HEK293 (cell line): ENCODE data around the gene NAV2.

ENCODE experiments used
- CTCF ChIA-PET: fragments of 350-600 bp; formaldehyde crosslinking; extraction: SDS; loops from one replicate; lab custom pipeline; 2021; ENCODE audit warnings: antibody characterized with exemption; lab: Yijun Ruan, JAX
- POLR2A ChIA-PET: fragments of 300-600 bp; formaldehyde crosslinking; extraction: SDS; loops from one replicate; lab custom pipeline; 2020; ENCODE audit warnings: antibody characterized with exemption, inconsistent platforms; lab: Yijun Ruan, JAX
- H3K27ac ChIP-seq: fragments of 200-500 bp; sonication (Bioruptor generic); 2 replicates; pipeline ENCODE4 v1.5.1; 2014; ENCODE audit warnings: low read depth, low read length, control low read depth, inconsistent platforms; ENCODE audit errors: extremely low read depth
- H3K36me3 ChIP-seq, 2 experiments: fragments of 200-500 bp in 1 of 2; sonication (Bioruptor generic) in 1 of 2; 1 replicate in 1 of 2; 2 replicates in 1 of 2; pipeline ENCODE4 v1.5.1; 2014 to 2017; ENCODE audit warnings: inconsistent platforms in 2 of 2, low read length in 2 of 2; ENCODE audit not compliant: control insufficient read depth in 2 of 2, insufficient read depth in 1 of 2
- H3K4me1 ChIP-seq: fragments of 200-500 bp; sonication (Bioruptor generic); 2 replicates; pipeline ENCODE4 v1.5.1; 2014; ENCODE audit warnings: mild to moderate bottlenecking, low read length, inconsistent platforms; ENCODE audit not compliant: control insufficient read depth, insufficient read depth
- H3K4me3 ChIP-seq: 2 replicates; pipeline ENCODE4 v1.5.1; 2011; ENCODE audit warnings: low read depth, mild to moderate bottlenecking, control low read depth, low read length, moderate library complexity
- H3K9me3 ChIP-seq: fragments of 200-500 bp; sonication (Bioruptor generic); 2 replicates; pipeline ENCODE4 v1.5.1; 2014; ENCODE audit warnings: low read depth, low read length, inconsistent platforms; ENCODE audit not compliant: control insufficient read depth, insufficient read depth
- GLI4 ChIP-seq: fragments of 450-650 bp; formaldehyde crosslinking; IDR thresholded peaks from 2 replicates; pipeline ENCODE4 v1.5.1; 2016; ENCODE audit warnings: missing biosample characterization, missing genetic modification characterization
- OVOL3 ChIP-seq: fragments of 450-650 bp; formaldehyde crosslinking; IDR thresholded peaks from 2 replicates; pipeline ENCODE4 v1.5.1; 2016; ENCODE audit warnings: missing biosample characterization, missing genetic modification characterization
- PRDM1 ChIP-seq: fragments of 450-650 bp; formaldehyde crosslinking; IDR thresholded peaks from 2 replicates; pipeline ENCODE4; 2016; ENCODE audit warnings: missing biosample characterization, missing genetic modification characterization
- RBAK ChIP-seq: fragments of 450-650 bp; formaldehyde crosslinking; IDR thresholded peaks from 2 replicates; pipeline ENCODE4 v1.5.1; 2016; ENCODE audit warnings: missing biosample characterization, missing genetic modification characterization
- ZBTB7A ChIP-seq: fragments of 450-650 bp; formaldehyde crosslinking; IDR thresholded peaks from 2 replicates; pipeline ENCODE4 v1.5.1; 2016; ENCODE audit warnings: low read depth, missing biosample characterization, missing genetic modification characterization
- ZFP3 ChIP-seq: fragments of 450-650 bp; formaldehyde crosslinking; IDR thresholded peaks from 2 replicates; pipeline ENCODE4 v1.5.1; 2016; ENCODE audit warnings: low read depth, missing biosample characterization, missing genetic modification characterization
- ZFP69B ChIP-seq: fragments of 450-650 bp; formaldehyde crosslinking; IDR thresholded peaks from 2 replicates; pipeline ENCODE4 v1.5.1; 2016; ENCODE audit warnings: missing biosample characterization, missing genetic modification characterization
- ZNF140 ChIP-seq: fragments of 450-650 bp; formaldehyde crosslinking; IDR thresholded peaks from 2 replicates; pipeline ENCODE4 v1.5.1; 2016; ENCODE audit warnings: missing biosample characterization, missing genetic modification characterization
- ZNF174 ChIP-seq: fragments of 450-650 bp; formaldehyde crosslinking; IDR thresholded peaks from 2 replicates; pipeline ENCODE4 v1.5.0; 2017; ENCODE audit warnings: missing biosample characterization, mild to moderate bottlenecking, missing genetic modification characterization
- ZNF335 ChIP-seq: fragments of 450-650 bp; formaldehyde crosslinking; conservative IDR thresholded peaks from 2 replicates; pipeline ENCODE4 v1.5.1; 2016; ENCODE audit warnings: missing biosample characterization, missing genetic modification characterization
- ZNF416 ChIP-seq: fragments of 450-650 bp; formaldehyde crosslinking; IDR thresholded peaks from 2 replicates; pipeline ENCODE4 v1.5.1; 2016; ENCODE audit warnings: missing biosample characterization, missing genetic modification characterization
- ZNF510 ChIP-seq: fragments of 450-650 bp; formaldehyde crosslinking; IDR thresholded peaks from 2 replicates; pipeline ENCODE4 v1.5.1; 2018; ENCODE audit warnings: mild to moderate bottlenecking, missing genetic modification characterization, missing biosample characterization; ENCODE audit not compliant: insufficient replicate concordance
- ZNF518A ChIP-seq: fragments of 450-650 bp; formaldehyde crosslinking; conservative IDR thresholded peaks from 2 replicates; pipeline ENCODE4 v1.5.1; 2016; ENCODE audit warnings: low read depth, missing biosample characterization, missing genetic modification characterization
- ZNF549 ChIP-seq: fragments of 450-650 bp; IDR thresholded peaks from 2 replicates; pipeline ENCODE4 v1.5.1; 2018; ENCODE audit warnings: missing biosample characterization, missing genetic modification characterization, mild to moderate bottlenecking, inconsistent platforms, moderate library complexity
- ZNF571 ChIP-seq: fragments of 450-650 bp; formaldehyde crosslinking; IDR thresholded peaks from 2 replicates; pipeline ENCODE4 v1.5.0; 2017; ENCODE audit warnings: missing biosample characterization, missing genetic modification characterization
- ZNF747 ChIP-seq: fragments of 450-650 bp; formaldehyde crosslinking; IDR thresholded peaks from 2 replicates; pipeline ENCODE4 v1.5.1; 2016; ENCODE audit warnings: missing biosample characterization, missing genetic modification characterization
- ZNF776 ChIP-seq: fragments of 450-650 bp; formaldehyde crosslinking; IDR thresholded peaks from 2 replicates; pipeline ENCODE4 v1.5.0; 2017; ENCODE audit warnings: missing biosample characterization, missing genetic modification characterization, borderline replicate concordance
- ZNF777 ChIP-seq: fragments of 450-650 bp; formaldehyde crosslinking; IDR thresholded peaks from 2 replicates; pipeline ENCODE4 v1.5.1; 2017; ENCODE audit warnings: missing biosample characterization, missing genetic modification characterization, borderline replicate concordance
- ZNF792 ChIP-seq: fragments of 450-650 bp; formaldehyde crosslinking; IDR thresholded peaks from 2 replicates; pipeline ENCODE4 v1.5.1; 2016; ENCODE audit warnings: missing biosample characterization, missing genetic modification characterization
- ZNF843 ChIP-seq: fragments of 450-650 bp; formaldehyde crosslinking; IDR thresholded peaks from 2 replicates; pipeline ENCODE4 v1.5.1; 2016; ENCODE audit warnings: missing biosample characterization, missing genetic modification characterization
- ZXDB ChIP-seq: fragments of 450-650 bp; formaldehyde crosslinking; IDR thresholded peaks from 2 replicates; pipeline ENCODE4 v1.5.1; 2016; ENCODE audit warnings: missing biosample characterization, missing genetic modification characterization
- TF ChIP-seq, protein P1 (sequence below): fragments of 450-650 bp; formaldehyde crosslinking; IDR thresholded peaks from 2 replicates; pipeline ENCODE4 v1.5.1; 2016; ENCODE audit warnings: missing biosample characterization, missing genetic modification characterization
- TF ChIP-seq, protein P2 (sequence below): fragments of 450-650 bp; formaldehyde crosslinking; IDR thresholded peaks from 2 replicates; pipeline ENCODE4 v1.5.1; 2016; ENCODE audit warnings: missing biosample characterization, missing genetic modification characterization, borderline replicate concordance
- TF ChIP-seq, protein P3 (sequence below): fragments of 450-650 bp; formaldehyde crosslinking; IDR thresholded peaks from 2 replicates; pipeline ENCODE4 v1.5.1; 2016; ENCODE audit warnings: missing biosample characterization, missing genetic modification characterization

Gene NAV2

GRCh38 chr11:19887842-19888241, 175.2 kb downstream of the NAV2 start (continued):
- TF ChIP-seq ZNF518A (no peak), ZNF174 (tag by site-specific recombination) (no peak), OVOL3 (tag by site-specific recombination) (no peak)

DNA sequence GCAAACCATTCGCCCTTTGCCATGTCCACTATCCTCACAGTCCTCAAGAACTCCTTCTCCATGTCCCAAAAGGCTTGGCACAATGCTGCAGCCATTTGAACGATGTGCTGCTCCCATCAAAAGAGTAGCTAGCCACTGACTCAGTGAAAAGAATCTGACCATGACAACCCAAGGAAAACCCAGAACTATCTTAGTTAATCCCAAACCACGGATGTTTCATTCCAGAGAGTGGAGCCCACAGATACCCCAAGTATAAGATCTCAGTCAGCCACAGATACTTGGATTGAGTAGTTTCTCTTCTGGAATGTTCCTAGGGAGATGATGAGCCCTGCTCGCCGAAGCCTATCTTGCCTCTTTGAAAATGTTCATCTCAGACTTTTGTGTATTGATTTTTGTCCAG, 176.9 kb downstream of the NAV2 start:
- no peak overlapping the region for H3K4me3 ChIP-seq
- ChIA-PET CTCF (interaction anchor here (1.8 kb wide), 1 partner anchor 15 kb away, joined by 5 read pairs; no protein-coding TSS in a partner anchor), POLR2A (no interaction called here)
- H3K9me3 ChIP-seq: no peaks in the 10 kb centered on the region
- no peaks in the 10 kb centered on the region for H3K36me3 ChIP-seq
- no peak overlapping the region for H3K27ac ChIP-seq
- H3K4me1 ChIP-seq: no peaks in the 10 kb centered on the region
- TF ChIP-seq ZNF549 (tag by site-specific recombination): no peak
- no peak for TF ChIP-seq ZXDB (tag by site-specific recombination)
- TF ChIP-seq ZNF335 (tag by site-specific recombination): no peak
- TF ChIP-seq ZNF416 (tag by site-specific recombination): no peak
- TF ChIP-seq, protein P1, sequence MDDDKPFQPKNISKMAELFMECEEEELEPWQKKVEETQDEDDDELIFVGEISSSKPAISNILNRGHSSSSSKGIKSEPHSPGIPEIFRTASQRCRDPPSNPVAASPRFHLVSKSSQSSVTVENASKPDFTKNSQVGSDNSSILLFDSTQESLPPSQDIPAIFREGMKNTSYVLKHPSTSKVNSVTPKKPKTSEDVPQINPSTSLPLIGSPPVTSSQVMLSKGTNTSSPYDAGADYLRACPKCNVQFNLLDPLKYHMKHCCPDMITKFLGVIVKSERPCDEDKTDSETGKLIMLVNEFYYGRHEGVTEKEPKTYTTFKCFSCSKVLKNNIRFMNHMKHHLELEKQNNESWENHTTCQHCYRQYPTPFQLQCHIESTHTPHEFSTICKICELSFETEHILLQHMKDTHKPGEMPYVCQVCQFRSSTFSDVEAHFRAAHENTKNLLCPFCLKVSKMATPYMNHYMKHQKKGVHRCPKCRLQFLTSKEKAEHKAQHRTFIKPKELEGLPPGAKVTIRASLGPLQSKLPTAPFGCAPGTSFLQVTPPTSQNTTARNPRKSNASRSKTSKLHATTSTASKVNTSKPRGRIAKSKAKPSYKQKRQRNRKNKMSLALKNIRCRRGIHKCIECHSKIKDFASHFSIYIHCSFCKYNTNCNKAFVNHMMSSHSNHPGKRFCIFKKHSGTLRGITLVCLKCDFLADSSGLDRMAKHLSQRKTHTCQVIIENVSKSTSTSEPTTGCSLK (tag by site-specific recombination): no peak
- TF ChIP-seq ZNF792 (tag by site-specific recombination): no peak
- TF ChIP-seq ZFP3 (tag by site-specific recombination): no peak
- TF ChIP-seq RBAK (tag by site-specific recombination): no peak
- TF ChIP-seq ZNF510: no peak
- no peak for TF ChIP-seq ZNF777 (tag by site-specific recombination)
- no peak for TF ChIP-seq ZBTB7A
- no peak for TF ChIP-seq ZFP69B (tag by site-specific recombination)
- TF ChIP-seq ZNF571: no peak

- no peaks in the 10 kb centered on the region for H3K9me3 ChIP-seq
- H3K4me3 ChIP-seq: no peak overlapping the region
- no peaks in the 10 kb centered on the region for H3K4me1 ChIP-seq
- CTCF ChIA-PET: interaction anchor here (1.3 to 1.8 kb wide), 2 partner anchors 13 to 15 kb away, joined by 5 read pairs; no protein-coding TSS in a partner anchor
- no peaks in the 10 kb centered on the region for H3K36me3 ChIP-seq
- H3K27ac ChIP-seq: no peak overlapping the region
- POLR2A ChIA-PET: no interaction called here
- TF ChIP-seq, protein P2, sequence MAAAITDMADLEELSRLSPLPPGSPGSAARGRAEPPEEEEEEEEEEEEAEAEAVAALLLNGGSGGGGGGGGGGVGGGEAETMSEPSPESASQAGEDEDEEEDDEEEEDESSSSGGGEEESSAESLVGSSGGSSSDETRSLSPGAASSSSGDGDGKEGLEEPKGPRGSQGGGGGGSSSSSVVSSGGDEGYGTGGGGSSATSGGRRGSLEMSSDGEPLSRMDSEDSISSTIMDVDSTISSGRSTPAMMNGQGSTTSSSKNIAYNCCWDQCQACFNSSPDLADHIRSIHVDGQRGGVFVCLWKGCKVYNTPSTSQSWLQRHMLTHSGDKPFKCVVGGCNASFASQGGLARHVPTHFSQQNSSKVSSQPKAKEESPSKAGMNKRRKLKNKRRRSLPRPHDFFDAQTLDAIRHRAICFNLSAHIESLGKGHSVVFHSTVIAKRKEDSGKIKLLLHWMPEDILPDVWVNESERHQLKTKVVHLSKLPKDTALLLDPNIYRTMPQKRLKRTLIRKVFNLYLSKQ (tag by site-specific recombination): no peak
- TF ChIP-seq, protein P3, sequence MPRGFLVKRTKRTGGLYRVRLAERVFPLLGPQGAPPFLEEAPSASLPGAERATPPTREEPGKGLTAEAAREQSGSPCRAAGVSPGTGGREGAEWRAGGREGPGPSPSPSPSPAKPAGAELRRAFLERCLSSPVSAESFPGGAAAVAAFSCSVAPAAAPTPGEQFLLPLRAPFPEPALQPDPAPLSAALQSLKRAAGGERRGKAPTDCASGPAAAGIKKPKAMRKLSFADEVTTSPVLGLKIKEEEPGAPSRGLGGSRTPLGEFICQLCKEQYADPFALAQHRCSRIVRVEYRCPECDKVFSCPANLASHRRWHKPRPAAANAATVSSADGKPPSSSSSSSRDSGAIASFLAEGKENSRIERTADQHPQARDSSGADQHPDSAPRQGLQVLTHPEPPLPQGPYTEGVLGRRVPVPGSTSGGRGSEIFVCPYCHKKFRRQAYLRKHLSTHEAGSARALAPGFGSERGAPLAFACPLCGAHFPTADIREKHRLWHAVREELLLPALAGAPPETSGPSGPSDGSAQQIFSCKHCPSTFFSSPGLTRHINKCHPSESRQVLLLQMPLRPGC (tag by site-specific recombination): peak; percentile 25; the same call in 1 of the 2 replicates
- TF ChIP-seq ZNF140 (tag by site-specific recombination) (no peak), GLI4 (tag by site-specific recombination) (no peak), ZNF776 (no peak), ZNF747 (tag by site-specific recombination) (no peak), ZNF843 (peak; percentile 34; the same call in 1 of the 2 replicates), PRDM1 (tag by site-specific recombination) (peak; percentile 53)
These were observed 177.7 kb downstream of the NAV2 start for GRCh38 chr11:19890308-19890707.
